ENCODE measurements around the gene IHH. TPM values are rescaled to one million over a fixed set of nuclear protein-coding genes. Genes with fewer than 3 reads are reported as not detected.

The IHH gene
- total RNA-seq, 1 experiment from 2014 or later, result 0.07 TPM

DNA sequence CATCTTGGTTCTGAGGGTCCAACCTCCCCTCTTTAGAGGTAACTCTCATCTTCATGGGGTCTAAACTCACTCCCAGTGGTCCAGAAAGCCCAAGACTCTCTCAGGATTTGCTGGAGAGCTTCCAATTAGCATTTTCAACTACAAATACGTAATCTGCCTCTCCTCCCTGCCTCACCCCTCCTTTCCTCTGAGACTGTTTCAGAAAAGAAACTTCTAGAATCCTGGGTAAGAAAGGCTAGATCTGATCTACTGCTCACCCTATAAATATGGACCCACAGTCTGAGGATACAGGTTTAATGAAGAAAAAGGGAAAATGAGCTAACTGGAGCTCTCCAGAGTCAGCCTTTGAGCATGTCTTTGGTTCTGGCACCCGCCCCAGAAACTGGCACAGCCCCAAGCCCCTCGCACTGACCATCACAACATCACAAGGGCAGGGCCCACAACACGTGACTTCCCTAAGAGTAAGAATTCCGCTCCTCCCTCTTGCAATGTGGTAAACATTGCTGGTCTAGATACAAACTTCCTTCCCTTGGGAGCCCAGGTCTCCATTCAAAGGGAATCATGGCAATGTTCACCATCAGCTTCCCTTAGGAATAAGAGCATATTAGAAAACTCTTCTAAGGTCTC lies 21.7 kb upstream of the IHH start:
- Histone ChIP-seq H3K9ac (ENCODE audit: low read length) (no peak overlapping the region), H4K20me1 (ENCODE audit: low read length) (no peaks in the 10 kb centered on the region), H3K9me2 (replicated peaks; ENCODE audit: low read length) (no peaks in the 10 kb centered on the region), H3K4me2 (ENCODE audit: low read length) (no peak overlapping the region), H2AFZ (ENCODE audit: low read length) (no peak overlapping the region), H3F3A (ENCODE audit: low read length, unreplicated experiment) (no peaks in the 10 kb centered on the region), H3K27me3 (ENCODE audit: low read length) (no peaks in the 10 kb centered on the region), H3K4me1 (ENCODE audit: insufficient read depth, low read length) (peaks cover 11% of the 10 kb centered on the region), H3K36me3 (ENCODE audit: low read depth, low read length) (no peaks in the 10 kb centered on the region), H3K79me2 (ENCODE audit: low read length) (no peaks in the 10 kb centered on the region), H3K9me3 (ENCODE audit: low read length) (no peaks in the 10 kb centered on the region), H3K4me3 (ENCODE audit: low read length) (no peak overlapping the region), H3K27ac (ENCODE audit: low read length) (no peak overlapping the region)
- ATAC-seq, result no peak
- DNase-seq, result no peak
- CTCF ChIA-PET, result no interaction called here
- intact Hi-C loops (cut with micrococcal nuclease), result no loop called here
- BruUV-seq (replicated peaks), result no TSS peak
- POLR2A ChIA-PET (ENCODE audit: unreplicated experiment), result no interaction called here
- TF ChIP-seq, protein P1, sequence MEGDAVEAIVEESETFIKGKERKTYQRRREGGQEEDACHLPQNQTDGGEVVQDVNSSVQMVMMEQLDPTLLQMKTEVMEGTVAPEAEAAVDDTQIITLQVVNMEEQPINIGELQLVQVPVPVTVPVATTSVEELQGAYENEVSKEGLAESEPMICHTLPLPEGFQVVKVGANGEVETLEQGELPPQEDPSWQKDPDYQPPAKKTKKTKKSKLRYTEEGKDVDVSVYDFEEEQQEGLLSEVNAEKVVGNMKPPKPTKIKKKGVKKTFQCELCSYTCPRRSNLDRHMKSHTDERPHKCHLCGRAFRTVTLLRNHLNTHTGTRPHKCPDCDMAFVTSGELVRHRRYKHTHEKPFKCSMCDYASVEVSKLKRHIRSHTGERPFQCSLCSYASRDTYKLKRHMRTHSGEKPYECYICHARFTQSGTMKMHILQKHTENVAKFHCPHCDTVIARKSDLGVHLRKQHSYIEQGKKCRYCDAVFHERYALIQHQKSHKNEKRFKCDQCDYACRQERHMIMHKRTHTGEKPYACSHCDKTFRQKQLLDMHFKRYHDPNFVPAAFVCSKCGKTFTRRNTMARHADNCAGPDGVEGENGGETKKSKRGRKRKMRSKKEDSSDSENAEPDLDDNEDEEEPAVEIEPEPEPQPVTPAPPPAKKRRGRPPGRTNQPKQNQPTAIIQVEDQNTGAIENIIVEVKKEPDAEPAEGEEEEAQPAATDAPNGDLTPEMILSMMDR (conservative IDR thresholded peaks at IDR 0.05; ENCODE audit: low read depth, low read length), result no peak
- no peak for TF ChIP-seq EZH2phosphoT487 (IDR thresholded peaks at IDR 0.05; ENCODE audit: borderline replicate concordance, low read length)
- TF ChIP-seq EZH2 (IDR thresholded peaks at IDR 0.05; ENCODE audit: low read length, unreplicated experiment), result no peak

DNA sequence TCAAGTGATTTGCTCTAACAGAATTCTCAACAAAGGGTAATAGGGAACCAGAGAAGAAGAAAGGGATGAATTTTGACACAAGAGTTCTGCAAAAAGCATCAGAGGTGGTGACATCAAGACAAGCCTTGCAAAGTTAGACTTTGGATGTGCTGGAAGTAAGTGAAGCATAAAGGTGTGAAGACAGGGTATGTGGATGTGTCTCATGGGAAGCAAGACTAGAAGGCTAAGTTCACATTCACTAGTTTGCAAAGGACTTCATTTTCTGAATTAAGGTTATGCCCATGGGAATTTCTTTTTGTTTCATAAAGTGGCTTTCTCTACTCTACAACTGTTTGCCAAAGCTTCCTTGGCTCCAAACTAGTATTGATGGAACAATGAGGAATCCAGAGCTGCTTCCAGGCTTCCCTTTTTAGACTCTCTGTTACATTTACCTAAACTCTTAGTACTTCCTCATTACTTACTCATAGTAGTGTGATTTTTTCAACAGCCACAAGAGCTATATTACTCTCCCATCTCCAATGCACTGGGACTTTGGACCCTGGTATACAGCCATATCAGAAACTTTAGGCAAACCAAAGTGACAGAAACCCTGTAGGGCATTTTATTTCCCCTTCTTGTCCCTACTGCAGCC lies 21.1 kb upstream of the IHH start:
- ATAC-seq, result no peak

More for the DNA sequence above, 21.1 kb upstream of the IHH start:
- no peak for DNase-seq
- H3K36me3 ChIP-seq (ENCODE audit: low read depth, low read length), result no peaks in the 10 kb centered on the region
- H2AFZ ChIP-seq (ENCODE audit: low read length), result no peak overlapping the region
- ChIA-PET POLR2A (ENCODE audit: unreplicated experiment) (no interaction called here), CTCF (no interaction called here)
- H3K4me3 ChIP-seq (ENCODE audit: low read length), result no peak overlapping the region
- BruUV-seq (replicated peaks), result no TSS peak
- peaks cover 11% of the 10 kb centered on the region for H3K4me1 ChIP-seq (ENCODE audit: insufficient read depth, low read length)
- H3F3A ChIP-seq (ENCODE audit: low read length, unreplicated experiment), result no peaks in the 10 kb centered on the region
- H3K9me2 ChIP-seq (replicated peaks; ENCODE audit: low read length), result no peaks in the 10 kb centered on the region
- no peak overlapping the region for H3K27ac ChIP-seq (ENCODE audit: low read length)
- intact Hi-C loops (cut with micrococcal nuclease), result no loop called here
- H3K9me3 ChIP-seq (ENCODE audit: low read length), result no peaks in the 10 kb centered on the region
- H3K79me2 ChIP-seq (ENCODE audit: low read length), result no peaks in the 10 kb centered on the region
- H3K4me2 ChIP-seq (ENCODE audit: low read length), result no peak overlapping the region
- TF ChIP-seq EZH2phosphoT487 (IDR thresholded peaks at IDR 0.05; ENCODE audit: borderline replicate concordance, low read length) (no peak), EZH2 (IDR thresholded peaks at IDR 0.05; ENCODE audit: low read length, unreplicated experiment) (no peak)
- TF ChIP-seq, protein P1 (conservative IDR thresholded peaks at IDR 0.05; ENCODE audit: low read depth, low read length), result no peak
- no peaks in the 10 kb centered on the region for H4K20me1 ChIP-seq (ENCODE audit: low read length)
- H3K27me3 ChIP-seq (ENCODE audit: low read length), result no peaks in the 10 kb centered on the region
- no peak overlapping the region for H3K9ac ChIP-seq (ENCODE audit: low read length)

Data from PC-3 (cell line).